ENCODE results near the gene IGSF21. TPM values are rescaled to one million over a fixed set of nuclear protein-coding genes. Genes with fewer than 3 reads are reported as not detected.

IGSF21 gene
- total RNA-seq, 1 experiment from 2014 or later = 5.2 TPM

- no peak overlapping the region for H4K91ac ChIP-seq (ENCODE audit: insufficient read length, low read depth, low read length)
- no peaks in the 10 kb centered on the region for H3K9me3 ChIP-seq (ENCODE audit: control insufficient read depth, low read depth, low read length)
- H3K18ac ChIP-seq (ENCODE audit: insufficient read length, low read depth, low read length) = no peak overlapping the region
- H4K5ac ChIP-seq (ENCODE audit: insufficient read length, low read depth, low read length) = no peak overlapping the region
- Mint-ChIP-seq H3K9me3 (no peaks in the 10 kb centered on the region), H3K4me1 (peaks cover 5 to 15% of the 10 kb centered on the region in 2 experiments; a peak in 3 of 4 replicates), H3K27ac (peak overlapping the region in 2 of 3 experiments; percentile 34 to 84; a peak in 2 of 7 replicates), H3K4me3 (no peak overlapping the region), H3K27me3 (ENCODE audit: low read depth) (no peaks in the 10 kb centered on the region; the same call in none of the 2 replicates), H3K36me3 (ENCODE audit: insufficient read depth in 1 of 3, low read depth in 3 of 3) (peaks cover 0 to 5% (median 2%) of the 10 kb centered on the region in 3 experiments; a peak in 4 of 7 replicates)
- H3K56ac ChIP-seq (ENCODE audit: insufficient read length, low read depth, low read length) = no peak overlapping the region
- no peak overlapping the region for H2BK12ac ChIP-seq (ENCODE audit: insufficient read length, low read depth, low read length)
- TF ChIP-seq, protein P1, sequence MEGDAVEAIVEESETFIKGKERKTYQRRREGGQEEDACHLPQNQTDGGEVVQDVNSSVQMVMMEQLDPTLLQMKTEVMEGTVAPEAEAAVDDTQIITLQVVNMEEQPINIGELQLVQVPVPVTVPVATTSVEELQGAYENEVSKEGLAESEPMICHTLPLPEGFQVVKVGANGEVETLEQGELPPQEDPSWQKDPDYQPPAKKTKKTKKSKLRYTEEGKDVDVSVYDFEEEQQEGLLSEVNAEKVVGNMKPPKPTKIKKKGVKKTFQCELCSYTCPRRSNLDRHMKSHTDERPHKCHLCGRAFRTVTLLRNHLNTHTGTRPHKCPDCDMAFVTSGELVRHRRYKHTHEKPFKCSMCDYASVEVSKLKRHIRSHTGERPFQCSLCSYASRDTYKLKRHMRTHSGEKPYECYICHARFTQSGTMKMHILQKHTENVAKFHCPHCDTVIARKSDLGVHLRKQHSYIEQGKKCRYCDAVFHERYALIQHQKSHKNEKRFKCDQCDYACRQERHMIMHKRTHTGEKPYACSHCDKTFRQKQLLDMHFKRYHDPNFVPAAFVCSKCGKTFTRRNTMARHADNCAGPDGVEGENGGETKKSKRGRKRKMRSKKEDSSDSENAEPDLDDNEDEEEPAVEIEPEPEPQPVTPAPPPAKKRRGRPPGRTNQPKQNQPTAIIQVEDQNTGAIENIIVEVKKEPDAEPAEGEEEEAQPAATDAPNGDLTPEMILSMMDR (conservative IDR thresholded peaks at IDR 0.05) = no peak
- H3K27me3 ChIP-seq (ENCODE audit: insufficient read depth, low read length) = no peaks in the 10 kb centered on the region
- H2BK120ac ChIP-seq (ENCODE audit: low read depth, low read length, poor library complexity, severe bottlenecking) = no peak overlapping the region
- no peak overlapping the region for H3K14ac ChIP-seq (ENCODE audit: insufficient read depth, low read length)
- no peak overlapping the region for H3K23ac ChIP-seq (ENCODE audit: insufficient read length, low read depth, low read length)
- WGBS (ENCODE audit: extremely low coverage, insufficient read length, low lambda C conversion rate) = no CpG with 5 or more reads among the region's 13 CpGs
- H3K4ac ChIP-seq (ENCODE audit: low read depth, low read length) = no peak overlapping the region
- no peak overlapping the region for H2BK15ac ChIP-seq (ENCODE audit: low read depth, low read length)
- no peaks in the 10 kb centered on the region for H3K79me1 ChIP-seq (ENCODE audit: insufficient read depth, low read depth, low read length, poor library complexity, severe bottlenecking)
- no peak overlapping the region for H3K27ac ChIP-seq (ENCODE audit: insufficient read length, low read depth, low read length)
- no peaks in the 10 kb centered on the region for H3K4me1 ChIP-seq (ENCODE audit: insufficient read depth, low read length)
- H2BK20ac ChIP-seq (ENCODE audit: low read depth, low read length, poor library complexity, severe bottlenecking) = no peak overlapping the region
- DNase-seq = no peak
- H4K20me1 ChIP-seq (ENCODE audit: control insufficient read depth, insufficient read depth, insufficient read length) = no peaks in the 10 kb centered on the region
- H3K79me2 ChIP-seq (ENCODE audit: insufficient read depth, low read length) = no peaks in the 10 kb centered on the region
- no peak overlapping the region for H2AFZ ChIP-seq (ENCODE audit: low read length)
- no peak overlapping the region for H2BK5ac ChIP-seq (ENCODE audit: insufficient read length, low read length)
- no peaks in the 10 kb centered on the region for H3K23me2 ChIP-seq (ENCODE audit: insufficient read length, low read depth, low read length, poor library complexity, severe bottlenecking)
- H2AK5ac ChIP-seq (ENCODE audit: insufficient read length, low read length) = no peak overlapping the region
- H3K4me2 ChIP-seq (ENCODE audit: insufficient read depth, insufficient read length, low read length) = no peak overlapping the region
- H3T11ph ChIP-seq (ENCODE audit: low read length) = no peak overlapping the region
- H3K9ac ChIP-seq (ENCODE audit: extremely low read depth, insufficient read length, low read length) = no peak overlapping the region
- H4K8ac ChIP-seq (replicated peaks; ENCODE audit: insufficient read length, low read depth, low read length) = no peak overlapping the region
These were observed 48.3 kb downstream of the IGSF21 start for GRCh38 chr1:18155881-18156385.

All from H9 (cell line).